Tibial nerve (tissue), 3 donors: Measurements from ENCODE around the gene HIP1R.

Source experiments
- POLR2A ChIP-seq, 2 donors: fragments of 450-650 bp; IDR thresholded peaks; one replicate each; pipeline ENCODE4 v1.6.1; 2017; ENCODE audit warnings: antibody characterized with exemption in 2 of 2, mild to moderate bottlenecking in 2 of 2, moderate library complexity in 2 of 2
- TF ChIP-seq, protein P1 (sequence below), 5 experiments: fragments of 200-600 bp in 3 of 5; fragments of 450-650 bp in 2 of 5; sonication (generic) in 3 of 5; IDR thresholded peaks; one replicate each; pipeline ENCODE4 v1.5.1; 2016 to 2019; ENCODE audit warnings: antibody characterized with exemption in 5 of 5, mild to moderate bottlenecking in 3 of 5, moderate library complexity in 2 of 5

DNA sequence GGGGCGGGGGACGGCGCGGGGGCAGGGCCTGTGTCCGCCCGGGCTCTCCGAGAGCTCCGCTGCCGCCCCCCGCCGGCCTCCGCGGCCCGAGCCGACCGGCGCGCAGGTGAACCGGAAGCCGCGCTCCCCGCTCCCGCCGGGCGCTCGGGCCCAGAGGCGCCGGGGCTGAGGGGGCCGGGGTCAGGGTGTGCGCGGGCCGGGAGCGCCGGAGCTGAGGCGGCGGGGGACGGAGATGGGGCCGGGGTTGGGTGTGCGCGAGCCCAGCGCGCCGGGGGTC lies 431 bp downstream of the HIP1R start:
- TF ChIP-seq, protein P1, sequence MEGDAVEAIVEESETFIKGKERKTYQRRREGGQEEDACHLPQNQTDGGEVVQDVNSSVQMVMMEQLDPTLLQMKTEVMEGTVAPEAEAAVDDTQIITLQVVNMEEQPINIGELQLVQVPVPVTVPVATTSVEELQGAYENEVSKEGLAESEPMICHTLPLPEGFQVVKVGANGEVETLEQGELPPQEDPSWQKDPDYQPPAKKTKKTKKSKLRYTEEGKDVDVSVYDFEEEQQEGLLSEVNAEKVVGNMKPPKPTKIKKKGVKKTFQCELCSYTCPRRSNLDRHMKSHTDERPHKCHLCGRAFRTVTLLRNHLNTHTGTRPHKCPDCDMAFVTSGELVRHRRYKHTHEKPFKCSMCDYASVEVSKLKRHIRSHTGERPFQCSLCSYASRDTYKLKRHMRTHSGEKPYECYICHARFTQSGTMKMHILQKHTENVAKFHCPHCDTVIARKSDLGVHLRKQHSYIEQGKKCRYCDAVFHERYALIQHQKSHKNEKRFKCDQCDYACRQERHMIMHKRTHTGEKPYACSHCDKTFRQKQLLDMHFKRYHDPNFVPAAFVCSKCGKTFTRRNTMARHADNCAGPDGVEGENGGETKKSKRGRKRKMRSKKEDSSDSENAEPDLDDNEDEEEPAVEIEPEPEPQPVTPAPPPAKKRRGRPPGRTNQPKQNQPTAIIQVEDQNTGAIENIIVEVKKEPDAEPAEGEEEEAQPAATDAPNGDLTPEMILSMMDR (IDR thresholded peaks at IDR 0.05), result no peak
- TF ChIP-seq POLR2A (IDR thresholded peaks at IDR 0.05), result no peak
